ENCODE results near the gene AEBP2. TPM values are rescaled to one million over a fixed set of nuclear protein-coding genes. Genes with fewer than 3 reads are reported as not detected.
"Not testable (repeated sequence)": the region's sequence is repeated elsewhere in the genome, so short reads cannot be mapped to it uniquely, and the experiment has no call there.

Gene AEBP2
- total and polyA plus RNA-seq, 7 donors, result 7.8 to 52.8 (median 28.4) TPM

- Histone ChIP-seq H3K27ac (no peak overlapping the region), H3K27me3 (no peaks in the 10 kb centered on the region), H3K9me3 (no peaks in the 10 kb centered on the region), H3K4me1 (no peaks in the 10 kb centered on the region), H3K4me3 (no peak overlapping the region), H3K36me3 (peaks cover 0 to 20% (median 3%) of the 10 kb centered on the region in 4 donors)
- no peak for TF ChIP-seq POLR2AphosphoS5 (IDR thresholded peaks at IDR 0.05)
- no peak for TF ChIP-seq POLR2A (IDR thresholded peaks at IDR 0.05)
- TF ChIP-seq CTCF (IDR thresholded peaks at IDR 0.05), result no peak
- TF ChIP-seq EP300 (IDR thresholded peaks at IDR 0.05), result no peak
- intact Hi-C loops (cut with DNase I), result no loop called here
- no peak for DNase-seq
Observed at GRCh38 chr12:19474147-19474546, 34.9 kb downstream of the AEBP2 start.

GRCh38 chr12:19475884-19476505 is 36.7 kb downstream of the AEBP2 start:
- H3K27ac ChIP-seq; DNase-seq; intact Hi-C loops (cut with DNase I); H3K27me3 ChIP-seq; H3K4me3 ChIP-seq; H3K9me3 ChIP-seq; H3K4me1 ChIP-seq: not testable (repeated sequence)
- peaks cover 0 to 28% (median 3%) of the 10 kb centered on the region in 4 donors for H3K36me3 ChIP-seq
- 96 to 97% methylated on average over 4 of the region's 4 CpGs for WGBS, 2 donors

- intact Hi-C loops (cut with DNase I), result no loop called here
- 96 to 97% methylated on average over 8 of the region's 8 CpGs for WGBS, 2 donors
Observed at GRCh38 chr12:19477071-19477470, 37.8 kb downstream of the AEBP2 start.

GRCh38 chr12:19480459-19480858 is 41.2 kb downstream of the AEBP2 start:
- H3K4me1 ChIP-seq, result peaks cover 0 to 15% (median 6%) of the 10 kb centered on the region in 4 donors
- intact Hi-C loops (cut with DNase I), result no loop called here
- peaks cover 0 to 9% (median 0%) of the 10 kb centered on the region in 4 donors for H3K36me3 ChIP-seq
- H3K27ac ChIP-seq, result no peak overlapping the region
- 95 to 97% methylated on average over 1 of the region's 1 CpG for WGBS, 2 donors
- TF ChIP-seq CTCF (IDR thresholded peaks at IDR 0.05) (no peak), POLR2AphosphoS5 (IDR thresholded peaks at IDR 0.05) (no peak), EP300 (IDR thresholded peaks at IDR 0.05) (no peak), POLR2A (IDR thresholded peaks at IDR 0.05) (no peak)
- no peak overlapping the region for H3K4me3 ChIP-seq
- peaks cover 0 to 7% (median 3%) of the 10 kb centered on the region in 4 donors for H3K9me3 ChIP-seq
- no peaks in the 10 kb centered on the region for H3K27me3 ChIP-seq
- no peak for DNase-seq

More at GRCh38 chr12:19477071-19477470, 37.8 kb downstream of the AEBP2 start:
- H3K36me3 ChIP-seq, result peaks cover 0 to 28% (median 3%) of the 10 kb centered on the region in 4 donors
- H3K9me3 ChIP-seq, result peaks cover 0 to 7% (median 3%) of the 10 kb centered on the region in 4 donors
- no peak for DNase-seq
- no peak overlapping the region for H3K4me3 ChIP-seq
- TF ChIP-seq POLR2A (IDR thresholded peaks at IDR 0.05) (no peak), POLR2AphosphoS5 (IDR thresholded peaks at IDR 0.05) (no peak), CTCF (IDR thresholded peaks at IDR 0.05) (no peak), EP300 (IDR thresholded peaks at IDR 0.05) (no peak)
- H3K27ac ChIP-seq, result no peak overlapping the region
- H3K27me3 ChIP-seq, result no peaks in the 10 kb centered on the region
- peaks cover 0 to 4% (median 1%) of the 10 kb centered on the region in 4 donors for H3K4me1 ChIP-seq

GRCh38 chr12:19482036-19482435 is 42.7 kb downstream of the AEBP2 start:
- Histone ChIP-seq H3K27ac (no peak overlapping the region), H3K27me3 (no peaks in the 10 kb centered on the region), H3K4me3 (no peak overlapping the region), H3K9me3 (peaks cover 0 to 7% (median 3%) of the 10 kb centered on the region in 4 donors), H3K36me3 (peaks cover 0 to 9% (median 0%) of the 10 kb centered on the region in 4 donors), H3K4me1 (peaks cover 0 to 15% (median 6%) of the 10 kb centered on the region in 4 donors)
- WGBS, 2 donors, result 94 to 95% methylated on average over 3 of the region's 3 CpGs
- intact Hi-C loops (cut with DNase I), result no loop called here
- DNase-seq, result no peak
- no peak for TF ChIP-seq CTCF (IDR thresholded peaks at IDR 0.05)
- TF ChIP-seq EP300 (IDR thresholded peaks at IDR 0.05), result no peak
- no peak for TF ChIP-seq POLR2A (IDR thresholded peaks at IDR 0.05)
- TF ChIP-seq POLR2AphosphoS5 (IDR thresholded peaks at IDR 0.05), result no peak
